ENCODE data around the gene TECTB. TPM values are rescaled to one million over a fixed set of nuclear protein-coding genes. Genes with fewer than 3 reads are reported as not detected.

TECTB gene
- total and polyA plus RNA-seq, 2 donors (not counting 1 experiment from before 2014, with no cell fraction given) = not detected

- no peaks in the 10 kb centered on the region for H3K36me3 ChIP-seq (ENCODE audit: control insufficient read depth, insufficient read depth, low read length)
- no peak overlapping the region for H3K4me3 ChIP-seq (replicated peaks in 1 of 4; ENCODE audit: control extremely low read depth in 1 of 4, insufficient read depth in 1 of 4, low read depth in 3 of 4, low read length in 4 of 4)
- H3K4me1 ChIP-seq (ENCODE audit: control insufficient read depth, extremely low read depth, insufficient read depth, low read length) = no peaks in the 10 kb centered on the region
- no peak overlapping the region for H3K9ac ChIP-seq (ENCODE audit: insufficient read depth, low read length)
- H3K4me2 ChIP-seq (ENCODE audit: extremely low read depth, insufficient read depth, low read length) = no peak overlapping the region
- TF ChIP-seq EZH2 (IDR thresholded peaks at IDR 0.05; ENCODE audit: low read length, missing control alignments) = no peak
- no peak for TF ChIP-seq CTCF (conservative IDR thresholded peaks at IDR 0.05 in 1 of 2, IDR thresholded peaks at IDR 0.05 in 1 of 2; ENCODE audit: low read depth in 1 of 2, low read length in 2 of 2)
- H4K20me1 ChIP-seq (ENCODE audit: control insufficient read depth, extremely low read depth, insufficient read depth, low read length) = no peaks in the 10 kb centered on the region
- H3K27ac ChIP-seq (ENCODE audit: insufficient read depth, low read length) = no peak overlapping the region
- no peak overlapping the region for H2AFZ ChIP-seq (ENCODE audit: low read length)
- H3K9me3 ChIP-seq (ENCODE audit: control insufficient read depth, insufficient read depth, low read depth, low read length) = no peaks in the 10 kb centered on the region
- H3K27me3 ChIP-seq (ENCODE audit: control insufficient read depth, insufficient read depth, low read length) = no peaks in the 10 kb centered on the region
- H3K79me2 ChIP-seq (ENCODE audit: control insufficient read depth, insufficient read depth, low read length) = no peaks in the 10 kb centered on the region
- DNase-seq (ENCODE audit: low read depth in 2 of 2) = no peak
Measured at GRCh38 chr10:112349521-112350085, 66.4 kb downstream of the TECTB start.

- Histone ChIP-seq H3K27me3 (ENCODE audit: control insufficient read depth, insufficient read depth, low read length) (no peaks in the 10 kb centered on the region), H3K9ac (ENCODE audit: insufficient read depth, low read length) (no peak overlapping the region), H3K4me2 (ENCODE audit: extremely low read depth, insufficient read depth, low read length) (no peak overlapping the region), H3K9me3 (ENCODE audit: control insufficient read depth, insufficient read depth, low read depth, low read length) (no peaks in the 10 kb centered on the region), H3K27ac (ENCODE audit: insufficient read depth, low read length) (no peak overlapping the region), H3K36me3 (ENCODE audit: control insufficient read depth, insufficient read depth, low read length) (no peaks in the 10 kb centered on the region), H2AFZ (ENCODE audit: low read length) (no peak overlapping the region), H3K4me1 (ENCODE audit: control insufficient read depth, extremely low read depth, insufficient read depth, low read length) (no peaks in the 10 kb centered on the region), H3K4me3 (replicated peaks in 1 of 4; ENCODE audit: control extremely low read depth in 1 of 4, insufficient read depth in 1 of 4, low read depth in 3 of 4, low read length in 4 of 4) (no peak overlapping the region), H4K20me1 (ENCODE audit: control insufficient read depth, extremely low read depth, insufficient read depth, low read length) (no peaks in the 10 kb centered on the region), H3K79me2 (ENCODE audit: control insufficient read depth, insufficient read depth, low read length) (no peaks in the 10 kb centered on the region)
- DNase-seq (ENCODE audit: low read depth in 2 of 2) = no peak
- TF ChIP-seq EZH2 (IDR thresholded peaks at IDR 0.05; ENCODE audit: low read length, missing control alignments) (no peak), CTCF (conservative IDR thresholded peaks at IDR 0.05 in 1 of 2, IDR thresholded peaks at IDR 0.05 in 1 of 2; ENCODE audit: low read depth in 1 of 2, low read length in 2 of 2) (no peak)
Measured at GRCh38 chr10:112351146-112351545, 67.9 kb downstream of the TECTB start.

- Histone ChIP-seq H3K36me3 (ENCODE audit: control insufficient read depth, insufficient read depth, low read length) (no peaks in the 10 kb centered on the region), H4K20me1 (ENCODE audit: control insufficient read depth, extremely low read depth, insufficient read depth, low read length) (no peaks in the 10 kb centered on the region), H3K9me3 (ENCODE audit: control insufficient read depth, insufficient read depth, low read depth, low read length) (no peaks in the 10 kb centered on the region), H3K9ac (ENCODE audit: insufficient read depth, low read length) (no peak overlapping the region), H2AFZ (ENCODE audit: low read length) (no peak overlapping the region), H3K27me3 (ENCODE audit: control insufficient read depth, insufficient read depth, low read length) (no peaks in the 10 kb centered on the region), H3K4me3 (replicated peaks in 1 of 4; ENCODE audit: control extremely low read depth in 1 of 4, insufficient read depth in 1 of 4, low read depth in 3 of 4, low read length in 4 of 4) (no peak overlapping the region), H3K4me1 (ENCODE audit: control insufficient read depth, extremely low read depth, insufficient read depth, low read length) (no peaks in the 10 kb centered on the region), H3K4me2 (ENCODE audit: extremely low read depth, insufficient read depth, low read length) (no peak overlapping the region), H3K79me2 (ENCODE audit: control insufficient read depth, insufficient read depth, low read length) (no peaks in the 10 kb centered on the region), H3K27ac (ENCODE audit: insufficient read depth, low read length) (no peak overlapping the region)
- no peak for DNase-seq (ENCODE audit: low read depth in 2 of 2)
- no peak for TF ChIP-seq EZH2 (IDR thresholded peaks at IDR 0.05; ENCODE audit: low read length, missing control alignments)
- TF ChIP-seq CTCF (conservative IDR thresholded peaks at IDR 0.05 in 1 of 2, IDR thresholded peaks at IDR 0.05 in 1 of 2; ENCODE audit: low read depth in 1 of 2, low read length in 2 of 2) = no peak
Measured at GRCh38 chr10:112352044-112352443, 68.8 kb downstream of the TECTB start.
